Gastroesophageal sphincter (tissue), 4 donors: ENCODE measurements around the gene PCCB. TPM values are rescaled to one million over a fixed set of nuclear protein-coding genes. Genes with fewer than 3 reads are reported as not detected.

Experiments
- ATAC-seq: fragments of 150-250 bp; one replicate; pipeline ENCODE4 v1.9.1; 2016; ENCODE audit warnings: mild to moderate bottlenecking, moderate library complexity
- H3K27ac ChIP-seq, 4 donors: fragments of 200-600 bp; sonication (generic) in 3 of 4; 1 replicate in 3 of 4; 2 replicates in 1 of 4; pipeline ENCODE4 v1.5.1; 2016 to 2019
- H3K27me3 ChIP-seq: fragments of 200-600 bp; sonication (generic); one replicate; pipeline ENCODE4 v1.5.1; 2019
- H3K36me3 ChIP-seq, 2 donors: fragments of 200-600 bp; sonication (generic); one replicate each; pipeline ENCODE4 v1.5.1; 2019; ENCODE audit warnings: control low read depth in 1 of 2
- H3K4me1 ChIP-seq, 3 donors: fragments of 200-600 bp; sonication (generic); 1 replicate in 2 of 3; 2 replicates in 1 of 3; pipeline ENCODE4 v1.5.1; 2016 to 2019; ENCODE audit warnings: control low read depth in 2 of 3
- H3K4me3 ChIP-seq, 2 donors: fragments of 200-600 bp; sonication (generic); one replicate each; pipeline ENCODE4 v1.5.1; 2019; ENCODE audit warnings: mild to moderate bottlenecking in 1 of 2, moderate library complexity in 1 of 2
- H3K9me3 ChIP-seq, 3 donors: fragments of 200-600 bp; sonication (generic); one replicate each; pipeline ENCODE4 v1.5.1; 2017 to 2019; ENCODE audit warnings: control low read depth in 2 of 3
- CTCF ChIP-seq, 4 experiments: fragments of 200-600 bp in 2 of 4; fragments of 450-650 bp in 2 of 4; sonication (generic) in 1 of 4; IDR thresholded peaks; one replicate each; pipeline ENCODE4 v1.5.1; 2017 to 2019; ENCODE audit warnings: antibody characterized with exemption in 4 of 4, mild to moderate bottlenecking in 2 of 4, moderate library complexity in 2 of 4
- EP300 ChIP-seq: sonication (generic); formaldehyde crosslinking; IDR thresholded peaks from one replicate; pipeline ENCODE4 v1.6.1; 2017; ENCODE audit warnings: antibody characterized with exemption, mild to moderate bottlenecking
- POLR2A ChIP-seq, 2 donors: fragments of 450-650 bp; IDR thresholded peaks; one replicate each; pipeline ENCODE4 v1.6.1; 2017; ENCODE audit warnings: antibody characterized with exemption in 2 of 2, mild to moderate bottlenecking in 2 of 2, moderate library complexity in 1 of 2
- POLR2AphosphoS5 ChIP-seq: sonication (generic); formaldehyde crosslinking; IDR thresholded peaks from one replicate; pipeline ENCODE4 v1.6.1; 2017; ENCODE audit warnings: antibody characterized with exemption
- WGBS, 2 donors: methylation state at CpG; one replicate each; pipeline ENCODE4 v1.1.5; 2018; ENCODE audit warnings: low coverage in 1 of 2; 5-methylcytosine and 5-hydroxymethylcytosine counted together
- total RNA-seq, 4 donors: library from RNA; depleted of rRNA; stranded (reverse); fragments of >200 nt; gene quantifications; one replicate each; pipeline ENCODE4 v1.1.0, GENCODE V29; 2016

Gene PCCB
- total RNA-seq, 4 donors from 2014 or later: 23.7 to 42.8 (median 31.3) TPM

DNA sequence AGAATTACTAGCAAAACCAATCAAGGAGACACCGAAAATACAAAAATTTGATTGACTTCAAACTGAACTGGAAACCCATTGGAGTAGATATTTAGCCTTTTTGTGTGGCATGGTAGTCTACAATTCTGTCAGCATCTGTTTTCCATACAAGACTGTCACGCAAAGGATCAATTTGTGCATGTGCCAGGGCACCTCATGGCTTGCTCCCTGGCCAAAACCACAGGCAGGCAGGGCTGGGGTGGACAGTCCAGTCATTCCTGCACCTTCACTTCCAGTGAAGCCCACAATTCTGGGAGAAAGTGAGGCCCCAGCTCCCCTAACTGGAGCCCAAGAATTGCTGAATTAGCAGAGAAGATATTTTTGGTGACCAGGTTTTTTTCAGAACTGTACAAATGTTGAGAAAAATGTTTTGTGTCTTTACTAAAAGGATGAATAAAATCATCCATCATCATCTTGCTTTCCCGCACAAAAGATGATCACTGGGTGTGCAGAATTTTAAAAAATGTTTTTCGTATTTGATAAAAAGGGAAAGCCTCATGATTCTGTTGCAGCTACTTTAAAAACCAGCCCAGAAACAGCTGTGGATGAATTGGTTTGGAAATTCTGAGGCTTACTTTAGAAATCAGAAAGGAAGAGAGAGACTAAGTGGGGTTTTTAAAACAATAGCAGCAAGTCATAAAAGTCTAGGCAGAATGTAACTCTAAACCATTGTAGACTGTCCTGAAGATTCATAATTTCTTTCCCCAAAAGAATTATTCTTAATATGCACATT, 86.4 kb downstream of the PCCB start:
- no peak for ATAC-seq
- Histone ChIP-seq H3K4me3 (no peak overlapping the region), H3K27me3 (no peaks in the 10 kb centered on the region), H3K4me1 (no peaks in the 10 kb centered on the region), H3K27ac (no peak overlapping the region), H3K9me3 (no peaks in the 10 kb centered on the region), H3K36me3 (peaks cover 0 to 80% of the 10 kb centered on the region in 2 donors)
- 79 to 89% methylated on average over 3 to 4 of the region's 4 CpGs for WGBS, 2 donors
- TF ChIP-seq POLR2A (IDR thresholded peaks at IDR 0.05) (no peak), POLR2AphosphoS5 (no peak), EP300 (no peak), CTCF (IDR thresholded peaks at IDR 0.05) (no peak)

GRCh38 chr3:136343446-136343845, 93.3 kb downstream of the PCCB start:
- no peak for TF ChIP-seq POLR2A (IDR thresholded peaks at IDR 0.05)
- no peak for TF ChIP-seq EP300
- no peak for TF ChIP-seq CTCF (IDR thresholded peaks at IDR 0.05)
- no peak for TF ChIP-seq POLR2AphosphoS5
- H3K36me3 ChIP-seq: peaks cover 0 to 54% of the 10 kb centered on the region in 2 donors
- H3K4me1 ChIP-seq: peaks cover 4 to 12% (median 6%) of the 10 kb centered on the region in 3 donors
- H3K4me3 ChIP-seq: no peak overlapping the region
- WGBS, 2 donors: 82 to 87% methylated on average over 2 of the region's 2 CpGs
- no peak for ATAC-seq
- no peaks in the 10 kb centered on the region for H3K27me3 ChIP-seq
- H3K27ac ChIP-seq: no peak overlapping the region
- H3K9me3 ChIP-seq: no peaks in the 10 kb centered on the region

GRCh38 chr3:136343873-136344555, 93.9 kb downstream of the PCCB start:
- Histone ChIP-seq H3K36me3 (peaks cover 0 to 57% of the 10 kb centered on the region in 2 donors), H3K27ac (no peak overlapping the region)
- 37 to 39% methylated on average over 5 of the region's 5 CpGs for WGBS, 2 donors

DNA sequence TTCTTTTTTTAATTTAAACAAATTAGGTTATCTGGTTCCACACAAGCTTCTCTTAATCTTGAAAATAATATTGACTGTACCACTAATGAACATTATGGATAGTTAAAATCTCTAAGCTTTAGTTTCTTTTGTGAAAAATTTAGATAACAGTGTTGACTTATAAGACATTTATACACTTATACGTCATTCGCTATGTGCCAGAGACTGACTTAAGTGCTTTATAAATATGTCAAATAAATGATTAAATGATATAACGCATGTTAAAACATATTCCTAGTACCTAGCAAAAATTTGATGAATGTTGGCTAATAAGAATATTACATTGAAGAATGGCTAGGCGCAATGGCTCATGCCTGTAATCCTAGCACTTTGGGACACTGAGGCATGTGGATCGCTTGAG, 96.3 kb downstream of the PCCB start:
- ATAC-seq: no peak
- WGBS, 2 donors: 89 to 94% methylated on average over 4 to 5 of the region's 5 CpGs
- Histone ChIP-seq H3K27me3 (no peaks in the 10 kb centered on the region), H3K36me3 (peaks cover 0 to 36% of the 10 kb centered on the region in 2 donors), H3K27ac (no peak overlapping the region), H3K4me1 (peaks cover 6 to 31% (median 9%) of the 10 kb centered on the region in 3 donors), H3K4me3 (no peak overlapping the region), H3K9me3 (no peaks in the 10 kb centered on the region)
- TF ChIP-seq CTCF (IDR thresholded peaks at IDR 0.05) (no peak), POLR2AphosphoS5 (no peak), EP300 (no peak), POLR2A (IDR thresholded peaks at IDR 0.05) (no peak)

More at GRCh38 chr3:136343873-136344555, 93.9 kb downstream of the PCCB start:
- Histone ChIP-seq H3K4me1 (peaks cover 4 to 12% (median 6%) of the 10 kb centered on the region in 3 donors), H3K9me3 (no peaks in the 10 kb centered on the region), H3K27me3 (no peaks in the 10 kb centered on the region), H3K4me3 (no peak overlapping the region)
- ATAC-seq: peak; percentile 79
- TF ChIP-seq CTCF (IDR thresholded peaks at IDR 0.05) (no peak), EP300 (no peak), POLR2AphosphoS5 (peak; percentile 79)
